ENCODE data around the gene RUNX1.

Gene RUNX1

DNA sequence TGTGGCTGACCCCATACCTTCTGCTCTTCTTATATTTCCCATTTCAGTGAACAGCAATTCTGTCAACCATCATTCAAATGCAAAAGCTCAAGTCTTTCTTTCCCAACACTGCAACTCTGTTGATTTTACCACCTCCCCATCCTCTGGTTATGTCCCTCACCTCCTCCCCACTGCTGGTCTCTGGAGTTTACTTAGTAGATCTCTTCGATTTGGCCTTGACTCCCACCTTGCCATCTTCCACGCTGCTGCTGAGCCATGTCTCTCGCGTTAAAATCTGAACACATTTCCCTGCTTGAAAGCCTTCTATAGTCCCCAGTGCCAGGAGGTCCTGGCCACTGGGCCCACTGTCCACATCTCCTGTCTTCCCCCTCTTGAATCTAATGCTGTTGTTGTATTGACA is 125.5 kb downstream of the RUNX1 start:
- TF ChIP-seq, protein P1, sequence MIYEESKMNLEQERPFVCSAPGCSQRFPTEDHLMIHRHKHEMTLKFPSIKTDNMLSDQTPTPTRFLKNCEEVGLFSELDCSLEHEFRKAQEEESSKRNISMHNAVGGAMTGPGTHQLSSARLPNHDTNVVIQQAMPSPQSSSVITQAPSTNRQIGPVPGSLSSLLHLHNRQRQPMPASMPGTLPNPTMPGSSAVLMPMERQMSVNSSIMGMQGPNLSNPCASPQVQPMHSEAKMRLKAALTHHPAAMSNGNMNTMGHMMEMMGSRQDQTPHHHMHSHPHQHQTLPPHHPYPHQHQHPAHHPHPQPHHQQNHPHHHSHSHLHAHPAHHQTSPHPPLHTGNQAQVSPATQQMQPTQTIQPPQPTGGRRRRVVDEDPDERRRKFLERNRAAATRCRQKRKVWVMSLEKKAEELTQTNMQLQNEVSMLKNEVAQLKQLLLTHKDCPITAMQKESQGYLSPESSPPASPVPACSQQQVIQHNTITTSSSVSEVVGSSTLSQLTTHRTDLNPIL (CRISPR knock-in tag; IDR thresholded peaks at IDR 0.05; ENCODE audit: low read depth): no peak
- TF ChIP-seq CSDC2 (CRISPR knock-in tag; IDR thresholded peaks at IDR 0.05) (no peak), PPARA (CRISPR knock-in tag; IDR thresholded peaks at IDR 0.05; ENCODE audit: borderline replicate concordance) (no peak), ZFP30 (CRISPR knock-in tag; IDR thresholded peaks at IDR 0.05) (no peak), TOX (CRISPR knock-in tag; IDR thresholded peaks at IDR 0.05; ENCODE audit: borderline replicate concordance) (no peak), BACH2 (CRISPR knock-in tag; IDR thresholded peaks at IDR 0.05; ENCODE audit: borderline replicate concordance) (no peak), ISL1 (CRISPR knock-in tag; IDR thresholded peaks at IDR 0.05) (no peak), ZNF565 (CRISPR knock-in tag; conservative IDR thresholded peaks at IDR 0.05; ENCODE audit: low read depth) (no peak)
- TF ChIP-seq, protein P2, sequence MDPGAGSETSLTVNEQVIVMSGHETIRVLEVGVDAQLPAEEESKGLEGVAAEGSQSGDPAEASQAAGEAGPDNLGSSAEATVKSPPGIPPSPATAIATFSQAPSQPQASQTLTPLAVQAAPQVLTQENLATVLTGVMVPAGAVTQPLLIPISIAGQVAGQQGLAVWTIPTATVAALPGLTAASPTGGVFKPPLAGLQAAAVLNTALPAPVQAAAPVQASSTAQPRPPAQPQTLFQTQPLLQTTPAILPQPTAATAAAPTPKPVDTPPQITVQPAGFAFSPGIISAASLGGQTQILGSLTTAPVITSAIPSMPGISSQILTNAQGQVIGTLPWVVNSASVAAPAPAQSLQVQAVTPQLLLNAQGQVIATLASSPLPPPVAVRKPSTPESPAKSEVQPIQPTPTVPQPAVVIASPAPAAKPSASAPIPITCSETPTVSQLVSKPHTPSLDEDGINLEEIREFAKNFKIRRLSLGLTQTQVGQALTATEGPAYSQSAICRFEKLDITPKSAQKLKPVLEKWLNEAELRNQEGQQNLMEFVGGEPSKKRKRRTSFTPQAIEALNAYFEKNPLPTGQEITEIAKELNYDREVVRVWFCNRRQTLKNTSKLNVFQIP (CRISPR knock-in tag; IDR thresholded peaks at IDR 0.05; ENCODE audit: borderline replicate concordance, low read depth): no peak
- ATAC-seq: no peak

DNA sequence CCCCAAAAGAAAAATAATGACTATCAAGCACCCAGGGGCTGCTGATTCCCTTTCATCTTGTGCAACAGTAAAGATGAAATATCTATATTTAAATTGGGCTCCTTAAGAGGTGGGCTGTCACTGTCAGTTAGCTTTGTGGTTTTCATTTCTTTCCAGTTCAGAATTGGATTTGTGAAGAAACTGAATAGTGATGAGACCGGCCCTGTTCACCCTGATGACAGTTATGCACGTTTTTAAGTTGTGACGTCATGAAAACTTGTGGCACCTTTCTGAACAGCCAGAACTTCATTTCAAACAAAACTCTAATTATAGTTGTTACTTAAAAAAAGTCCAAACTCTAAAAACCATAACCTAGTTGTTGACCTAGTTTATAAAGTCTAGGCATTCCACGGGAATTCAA is 125.9 kb downstream of the RUNX1 start:
- ATAC-seq: no peak
- TF ChIP-seq, protein P3, sequence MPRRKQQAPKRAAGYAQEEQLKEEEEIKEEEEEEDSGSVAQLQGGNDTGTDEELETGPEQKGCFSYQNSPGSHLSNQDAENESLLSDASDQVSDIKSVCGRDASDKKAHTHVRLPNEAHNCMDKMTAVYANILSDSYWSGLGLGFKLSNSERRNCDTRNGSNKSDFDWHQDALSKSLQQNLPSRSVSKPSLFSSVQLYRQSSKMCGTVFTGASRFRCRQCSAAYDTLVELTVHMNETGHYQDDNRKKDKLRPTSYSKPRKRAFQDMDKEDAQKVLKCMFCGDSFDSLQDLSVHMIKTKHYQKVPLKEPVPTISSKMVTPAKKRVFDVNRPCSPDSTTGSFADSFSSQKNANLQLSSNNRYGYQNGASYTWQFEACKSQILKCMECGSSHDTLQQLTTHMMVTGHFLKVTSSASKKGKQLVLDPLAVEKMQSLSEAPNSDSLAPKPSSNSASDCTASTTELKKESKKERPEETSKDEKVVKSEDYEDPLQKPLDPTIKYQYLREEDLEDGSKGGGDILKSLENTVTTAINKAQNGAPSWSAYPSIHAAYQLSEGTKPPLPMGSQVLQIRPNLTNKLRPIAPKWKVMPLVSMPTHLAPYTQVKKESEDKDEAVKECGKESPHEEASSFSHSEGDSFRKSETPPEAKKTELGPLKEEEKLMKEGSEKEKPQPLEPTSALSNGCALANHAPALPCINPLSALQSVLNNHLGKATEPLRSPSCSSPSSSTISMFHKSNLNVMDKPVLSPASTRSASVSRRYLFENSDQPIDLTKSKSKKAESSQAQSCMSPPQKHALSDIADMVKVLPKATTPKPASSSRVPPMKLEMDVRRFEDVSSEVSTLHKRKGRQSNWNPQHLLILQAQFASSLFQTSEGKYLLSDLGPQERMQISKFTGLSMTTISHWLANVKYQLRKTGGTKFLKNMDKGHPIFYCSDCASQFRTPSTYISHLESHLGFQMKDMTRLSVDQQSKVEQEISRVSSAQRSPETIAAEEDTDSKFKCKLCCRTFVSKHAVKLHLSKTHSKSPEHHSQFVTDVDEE (CRISPR knock-in tag; IDR thresholded peaks at IDR 0.05): no peak
- TF ChIP-seq ZFP3 (CRISPR knock-in tag; IDR thresholded peaks at IDR 0.05) (no peak), BACH2 (CRISPR knock-in tag; IDR thresholded peaks at IDR 0.05; ENCODE audit: borderline replicate concordance) (no peak), SNAI2 (CRISPR knock-in tag; IDR thresholded peaks at IDR 0.05) (no peak), PPARA (CRISPR knock-in tag; IDR thresholded peaks at IDR 0.05; ENCODE audit: borderline replicate concordance) (no peak), OSR1 (CRISPR knock-in tag; IDR thresholded peaks at IDR 0.05) (no peak), GLIS3 (CRISPR knock-in tag; IDR thresholded peaks at IDR 0.05) (no peak), ZFP30 (CRISPR knock-in tag; IDR thresholded peaks at IDR 0.05) (no peak), CSDC2 (CRISPR knock-in tag; IDR thresholded peaks at IDR 0.05) (no peak), ESRRG (CRISPR knock-in tag; IDR thresholded peaks at IDR 0.05) (no peak)
- TF ChIP-seq, protein P2 (CRISPR knock-in tag; IDR thresholded peaks at IDR 0.05; ENCODE audit: borderline replicate concordance, low read depth): no peak
- TF ChIP-seq, protein P4, sequence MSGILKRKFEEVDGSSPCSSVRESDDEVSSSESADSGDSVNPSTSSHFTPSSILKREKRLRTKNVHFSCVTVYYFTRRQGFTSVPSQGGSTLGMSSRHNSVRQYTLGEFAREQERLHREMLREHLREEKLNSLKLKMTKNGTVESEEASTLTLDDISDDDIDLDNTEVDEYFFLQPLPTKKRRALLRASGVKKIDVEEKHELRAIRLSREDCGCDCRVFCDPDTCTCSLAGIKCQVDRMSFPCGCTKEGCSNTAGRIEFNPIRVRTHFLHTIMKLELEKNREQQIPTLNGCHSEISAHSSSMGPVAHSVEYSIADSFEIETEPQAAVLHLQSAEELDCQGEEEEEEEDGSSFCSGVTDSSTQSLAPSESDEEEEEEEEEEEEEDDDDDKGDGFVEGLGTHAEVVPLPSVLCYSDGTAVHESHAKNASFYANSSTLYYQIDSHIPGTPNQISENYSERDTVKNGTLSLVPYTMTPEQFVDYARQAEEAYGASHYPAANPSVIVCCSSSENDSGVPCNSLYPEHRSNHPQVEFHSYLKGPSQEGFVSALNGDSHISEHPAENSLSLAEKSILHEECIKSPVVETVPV (CRISPR knock-in tag; IDR thresholded peaks at IDR 0.05): no peak

DNA sequence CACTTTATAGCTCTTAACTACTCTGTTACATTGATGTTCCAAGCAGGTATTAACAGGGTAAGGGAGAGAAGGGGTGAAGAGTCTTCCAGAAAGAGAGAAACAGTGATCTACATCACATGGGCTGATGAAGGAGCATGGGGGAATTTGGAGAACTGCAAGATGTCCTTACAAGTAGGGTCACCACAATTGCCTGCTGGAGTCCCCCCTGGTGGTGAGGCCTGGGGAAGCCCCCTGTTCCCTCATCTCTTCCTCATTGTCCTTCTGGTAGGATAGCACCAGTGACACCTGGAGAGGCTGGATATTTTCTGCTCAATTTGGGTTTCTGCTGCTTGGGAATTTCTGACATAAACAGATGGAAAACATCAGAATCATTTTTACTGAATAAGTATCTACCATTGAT is 126.6 kb downstream of the RUNX1 start:
- TF ChIP-seq ZFP3 (CRISPR knock-in tag; IDR thresholded peaks at IDR 0.05) (no peak), CSDC2 (CRISPR knock-in tag; IDR thresholded peaks at IDR 0.05) (no peak), ESRRG (CRISPR knock-in tag; IDR thresholded peaks at IDR 0.05) (no peak), TOX (CRISPR knock-in tag; IDR thresholded peaks at IDR 0.05; ENCODE audit: borderline replicate concordance) (no peak), OSR1 (CRISPR knock-in tag; IDR thresholded peaks at IDR 0.05) (no peak), ZC3H10 (CRISPR knock-in tag; IDR thresholded peaks at IDR 0.05) (no peak), BACH2 (CRISPR knock-in tag; IDR thresholded peaks at IDR 0.05; ENCODE audit: borderline replicate concordance) (no peak), ZNF70 (CRISPR knock-in tag; IDR thresholded peaks at IDR 0.05) (no peak), ISL1 (CRISPR knock-in tag; IDR thresholded peaks at IDR 0.05) (no peak), RARB (CRISPR knock-in tag; IDR thresholded peaks at IDR 0.05) (no peak), ZNF565 (CRISPR knock-in tag; conservative IDR thresholded peaks at IDR 0.05; ENCODE audit: low read depth) (no peak), GLIS3 (CRISPR knock-in tag; IDR thresholded peaks at IDR 0.05) (no peak)
- TF ChIP-seq, protein P2 (CRISPR knock-in tag; IDR thresholded peaks at IDR 0.05; ENCODE audit: borderline replicate concordance, low read depth): no peak
- TF ChIP-seq, protein P5, sequence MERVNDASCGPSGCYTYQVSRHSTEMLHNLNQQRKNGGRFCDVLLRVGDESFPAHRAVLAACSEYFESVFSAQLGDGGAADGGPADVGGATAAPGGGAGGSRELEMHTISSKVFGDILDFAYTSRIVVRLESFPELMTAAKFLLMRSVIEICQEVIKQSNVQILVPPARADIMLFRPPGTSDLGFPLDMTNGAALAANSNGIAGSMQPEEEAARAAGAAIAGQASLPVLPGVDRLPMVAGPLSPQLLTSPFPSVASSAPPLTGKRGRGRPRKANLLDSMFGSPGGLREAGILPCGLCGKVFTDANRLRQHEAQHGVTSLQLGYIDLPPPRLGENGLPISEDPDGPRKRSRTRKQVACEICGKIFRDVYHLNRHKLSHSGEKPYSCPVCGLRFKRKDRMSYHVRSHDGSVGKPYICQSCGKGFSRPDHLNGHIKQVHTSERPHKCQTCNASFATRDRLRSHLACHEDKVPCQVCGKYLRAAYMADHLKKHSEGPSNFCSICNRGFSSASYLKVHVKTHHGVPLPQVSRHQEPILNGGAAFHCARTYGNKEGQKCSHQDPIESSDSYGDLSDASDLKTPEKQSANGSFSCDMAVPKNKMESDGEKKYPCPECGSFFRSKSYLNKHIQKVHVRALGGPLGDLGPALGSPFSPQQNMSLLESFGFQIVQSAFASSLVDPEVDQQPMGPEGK (CRISPR knock-in tag; IDR thresholded peaks at IDR 0.05; ENCODE audit: borderline replicate concordance): no peak
- TF ChIP-seq, protein P1 (CRISPR knock-in tag; IDR thresholded peaks at IDR 0.05; ENCODE audit: low read depth): no peak

More for the DNA sequence above, 126.6 kb downstream of the RUNX1 start:
- ATAC-seq: no peak

Measured in SK-N-SH treated with all-trans-retinoic acid at 6 μM for 48 hours (cell line).